HepG2 (cell line): ENCODE results near the gene RMRP. TPM values are rescaled to one million over a fixed set of nuclear protein-coding genes. Genes with fewer than 3 reads are reported as not detected.
A peak's percentile ranks its signal among the peaks of the same experiment; 100 is the strongest.

Experiments used
- CCDC6 ChIP-seq: sonication (generic); formaldehyde crosslinking; IDR thresholded peaks from 2 replicates; pipeline ENCODE4 v1.8.1; 2022; ENCODE audit warnings: mild to moderate bottlenecking, missing genetic modification reagents, moderate library complexity
- CREM ChIP-seq, 2 experiments: sonication (generic) in 1 of 2; formaldehyde crosslinking in 1 of 2; IDR thresholded peaks; 2 replicates each; pipeline versions ENCODE4 v1.4.0 to v1.6.1; 2016 to 2020; ENCODE audit warnings: antibody characterized with exemption in 1 of 2, mild to moderate bottlenecking in 1 of 2, missing genetic modification reagents in 1 of 2
- CSRNP2 ChIP-seq: sonication (generic); formaldehyde crosslinking; conservative IDR thresholded peaks from 2 replicates; pipeline ENCODE4 v1.8.0; 2022; ENCODE audit warnings: low read depth, missing genetic modification reagents
- DDIT3 ChIP-seq: sonication (generic); formaldehyde crosslinking; IDR thresholded peaks from 2 replicates; pipeline ENCODE4 v1.4.0; 2020; ENCODE audit warnings: mild to moderate bottlenecking, missing genetic modification reagents
- FOSL1 ChIP-seq: sonication (generic); formaldehyde crosslinking; IDR thresholded peaks from 2 replicates; pipeline ENCODE4 v1.9.0; 2021; ENCODE audit warnings: missing genetic modification reagents, borderline replicate concordance
- GLMP ChIP-seq: sonication (generic); formaldehyde crosslinking; IDR thresholded peaks from 2 replicates; pipeline ENCODE4 v1.9.0; 2021; ENCODE audit warnings: missing genetic modification reagents, mild to moderate bottlenecking, borderline replicate concordance
- ISL2 ChIP-seq: sonication (generic); formaldehyde crosslinking; IDR thresholded peaks from 2 replicates; pipeline ENCODE4 v1.5.0; 2020; ENCODE audit warnings: missing genetic modification reagents
- MAF1 ChIP-seq: sonication (generic); formaldehyde crosslinking; IDR thresholded peaks from 2 replicates; pipeline ENCODE4 v1.5.0; 2020; ENCODE audit warnings: missing genetic modification reagents, borderline replicate concordance
- NFKBIZ ChIP-seq: IDR thresholded peaks from 2 replicates; pipeline ENCODE4 v1.6.1; 2018; ENCODE audit warnings: missing genetic modification reagents, missing compliant biosample characterization
- POLR2G ChIP-seq: fragments of 200-400 bp; formaldehyde crosslinking; IDR thresholded peaks from 2 replicates; pipeline ENCODE4 v1.6.1; 2018; ENCODE audit warnings: mild to moderate bottlenecking, low read depth, low read length, moderate library complexity
- SETDB1 ChIP-seq: sonication (generic); formaldehyde crosslinking; IDR thresholded peaks from 2 replicates; pipeline ENCODE4 v1.5.1; 2020; ENCODE audit warnings: missing genetic modification reagents, mild to moderate bottlenecking, borderline replicate concordance
- SRSF1 ChIP-seq: fragments of 200-400 bp; formaldehyde crosslinking; optimal IDR thresholded peaks from 2 replicates; pipeline ENCODE3; 2017; ENCODE audit warnings: mild to moderate bottlenecking, low read depth, low read length, moderate library complexity
- TARDBP ChIP-seq: sonication (generic); formaldehyde crosslinking; IDR thresholded peaks from 2 replicates; pipeline ENCODE4 v1.8.0; 2022; ENCODE audit warnings: mild to moderate bottlenecking, missing genetic modification reagents
- TFAP4 ChIP-seq: sonication (generic); IDR thresholded peaks from 2 replicates; pipeline ENCODE4 v1.6.1; 2016; ENCODE audit warnings: low read depth, borderline replicate concordance
- ZNF331 ChIP-seq: sonication (generic); formaldehyde crosslinking; IDR thresholded peaks from 2 replicates; pipeline ENCODE4 v1.4.0; 2020; ENCODE audit warnings: missing genetic modification reagents
- ZNF350 ChIP-seq: sonication (generic); formaldehyde crosslinking; IDR thresholded peaks from 2 replicates; pipeline ENCODE4 v1.4.0; 2020; ENCODE audit warnings: mild to moderate bottlenecking, low read depth, missing genetic modification reagents, borderline replicate concordance
- ZNF510 ChIP-seq: sonication (generic); formaldehyde crosslinking; IDR thresholded peaks from 2 replicates; pipeline ENCODE4 v1.4.0; 2020; ENCODE audit warnings: low read depth, mild to moderate bottlenecking, missing genetic modification reagents
- ZNF574 ChIP-seq: sonication (generic); formaldehyde crosslinking; IDR thresholded peaks from 2 replicates; pipeline ENCODE4 v1.4.0; 2020; ENCODE audit warnings: missing genetic modification reagents
- ZNF691 ChIP-seq: sonication (generic); formaldehyde crosslinking; IDR thresholded peaks from 2 replicates; pipeline ENCODE4 v1.4.0; 2020; ENCODE audit warnings: missing genetic modification reagents, low read depth, mild to moderate bottlenecking, borderline replicate concordance
- ZNF746 ChIP-seq: sonication (generic); formaldehyde crosslinking; IDR thresholded peaks from 2 replicates; pipeline ENCODE4 v1.8.0; 2022; ENCODE audit warnings: mild to moderate bottlenecking, missing genetic modification reagents
- polyA plus RNA-seq, 8 experiments: library from polyadenylated mRNA; depleted of rRNA in 3 of 8; stranded (reverse) in 7 of 8; unstranded in 1 of 8; fragments of >200 nt; fragmentation: Illumina TruSeq in 4 of 8; extraction: Trizol in 4 of 8; gene quantifications; 2 replicates each; pipeline versions ENCODE4 v1.2.1 to v1.2.3, GENCODE V29; 2011 to 2016; ENCODE audit warnings: low read depth in 4 of 8, missing spikeins in 1 of 8, mixed read lengths in 1 of 8; ENCODE audit not compliant: insufficient read depth in 1 of 8
- total RNA-seq, 5 experiments: library from RNA; depleted of rRNA; stranded (reverse); fragments of >200 nt; fragmentation: Illumina TruSeq; extraction: Trizol; gene quantifications; 2 replicates each; pipeline ENCODE4 v1.2.3, GENCODE V29; 2016; ENCODE audit warnings: low read depth in 1 of 5

Gene RMRP
- total and polyA plus RNA-seq, 2 of the 13 experiments (the other 11 are each of a cell fraction or from before 2014, with no cell fraction given) = 51.4 to 4,025 TPM

- TF ChIP-seq NFKBIZ (CRISPR knock-in tag) = peak; percentile 97
- TF ChIP-seq ZNF331 = peak; percentile 98
- peak; percentile 91 for TF ChIP-seq ZNF746
- TF ChIP-seq ZNF574 = peak; percentile 94
- TF ChIP-seq TARDBP (CRISPR knock-in tag) = peak; percentile 98
- TF ChIP-seq TFAP4 = peak; percentile 61
- no peak; the same call in 1 of the 2 replicates for TF ChIP-seq CSRNP2
- TF ChIP-seq SRSF1 = no peak
- 0 out of 2 replicates have a peak, but pooled peaks have one; percentile 53 for TF ChIP-seq DDIT3
- peak; percentile 98 for TF ChIP-seq ZNF350
- no peak for TF ChIP-seq SETDB1 (CRISPR knock-in tag)
- TF ChIP-seq ZNF510 = peak; percentile 75
- peak; percentile 100 for TF ChIP-seq MAF1 (CRISPR knock-in tag)
- TF ChIP-seq CREM (IDR thresholded peaks at IDR 0.05) = peak; percentile 83
- peak; percentile 45 for TF ChIP-seq CREM (CRISPR knock-in tag; IDR thresholded peaks at IDR 0.05)
- TF ChIP-seq CCDC6 (CRISPR knock-in tag) = peak; percentile 85
- peak; percentile 86 for TF ChIP-seq ISL2 (CRISPR knock-in tag)
- TF ChIP-seq FOSL1 (CRISPR knock-in tag) = peak; percentile 35; the same call in 1 of the 2 replicates
- TF ChIP-seq ZNF691 = peak; percentile 93; the same call in 1 of the 2 replicates
- TF ChIP-seq POLR2G = no peak
- no peak; the same call in 1 of the 2 replicates for TF ChIP-seq GLMP
These were observed at the start of gene RMRP (continued) for GRCh38 chr9:35657546-35658136.
